Adrenal gland (tissue), 5 donors: Measurements from ENCODE around the gene GAGE12J.

Source experiments
- CTCF ChIP-seq, 6 experiments: fragments of 450-650 bp in 4 of 6; fragments of 200-600 bp in 2 of 6; sonication (generic) in 1 of 6; IDR thresholded peaks; 1 replicate in 5 of 6; 2 replicates in 1 of 6; pipeline versions ENCODE4 v1.5.1 to v1.8.0; 2016 to 2021; ENCODE audit warnings: antibody characterized with exemption in 6 of 6, mild to moderate bottlenecking in 2 of 6, moderate library complexity in 1 of 6
- POLR2A ChIP-seq, 2 donors: fragments of 450-650 bp; IDR thresholded peaks; one replicate each; pipeline ENCODE4 v1.6.1; 2017; ENCODE audit warnings: antibody characterized with exemption in 2 of 2, mild to moderate bottlenecking in 2 of 2, moderate library complexity in 1 of 2
- donor health status: DM: no; HTN: no; CAD: no.

- TF ChIP-seq CTCF (IDR thresholded peaks at IDR 0.05) (no peak), POLR2A (IDR thresholded peaks at IDR 0.05) (no peak)
Observed at GRCh38 chrX:49284212-49284611, 37.6 kb upstream of the GAGE12J start.
